PC-9 (cell line): ENCODE measurements around the gene CSNK2A2.

ENCODE experiments used
- EZH2 ChIP-seq: fragments of 200-600 bp; sonication (generic); IDR thresholded peaks from 2 replicates; pipeline ENCODE4 v1.8.0; 2017; ENCODE audit warnings: antibody characterized with exemption, low read depth
- TF ChIP-seq, protein P1 (sequence below): fragments of 200-600 bp; sonication (generic); conservative IDR thresholded peaks from 2 replicates; pipeline ENCODE4 v1.6.1; 2017; ENCODE audit warnings: mixed run types, antibody characterized with exemption, mild to moderate bottlenecking, moderate library complexity

GRCh38 chr16:58160855-58161254, 37.1 kb downstream of the CSNK2A2 start:
- TF ChIP-seq, protein P1, sequence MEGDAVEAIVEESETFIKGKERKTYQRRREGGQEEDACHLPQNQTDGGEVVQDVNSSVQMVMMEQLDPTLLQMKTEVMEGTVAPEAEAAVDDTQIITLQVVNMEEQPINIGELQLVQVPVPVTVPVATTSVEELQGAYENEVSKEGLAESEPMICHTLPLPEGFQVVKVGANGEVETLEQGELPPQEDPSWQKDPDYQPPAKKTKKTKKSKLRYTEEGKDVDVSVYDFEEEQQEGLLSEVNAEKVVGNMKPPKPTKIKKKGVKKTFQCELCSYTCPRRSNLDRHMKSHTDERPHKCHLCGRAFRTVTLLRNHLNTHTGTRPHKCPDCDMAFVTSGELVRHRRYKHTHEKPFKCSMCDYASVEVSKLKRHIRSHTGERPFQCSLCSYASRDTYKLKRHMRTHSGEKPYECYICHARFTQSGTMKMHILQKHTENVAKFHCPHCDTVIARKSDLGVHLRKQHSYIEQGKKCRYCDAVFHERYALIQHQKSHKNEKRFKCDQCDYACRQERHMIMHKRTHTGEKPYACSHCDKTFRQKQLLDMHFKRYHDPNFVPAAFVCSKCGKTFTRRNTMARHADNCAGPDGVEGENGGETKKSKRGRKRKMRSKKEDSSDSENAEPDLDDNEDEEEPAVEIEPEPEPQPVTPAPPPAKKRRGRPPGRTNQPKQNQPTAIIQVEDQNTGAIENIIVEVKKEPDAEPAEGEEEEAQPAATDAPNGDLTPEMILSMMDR = no peak
- TF ChIP-seq EZH2 = no peak
